NT2/D1 (cell line): ENCODE measurements around the gene SRGN.
"Not testable (repeated sequence)": the region's sequence is repeated elsewhere in the genome, so short reads cannot be mapped to it uniquely, and the experiment has no call there.

ENCODE experiments used
- DNase-seq: peaks from one replicate; pipeline ENCODE4 v3.0.0-alpha.2; 2011; ENCODE audit warnings: low read depth, low spot score
- H3K27me3 ChIP-seq: 2 replicates; pipeline ENCODE4 v1.6.0; 2011; ENCODE audit warnings: mild to moderate bottlenecking; ENCODE audit not compliant: insufficient read length, insufficient read depth
- H3K36me3 ChIP-seq: 2 replicates; pipeline ENCODE4 v1.6.1; 2011; ENCODE audit warnings: mild to moderate bottlenecking, low read length, mixed read lengths; ENCODE audit not compliant: insufficient read depth, insufficient read length
- H3K4me1 ChIP-seq: 2 replicates; pipeline ENCODE4 v1.5.1; 2011; ENCODE audit not compliant: insufficient read depth, insufficient read length
- H3K4me3 ChIP-seq: 2 replicates; pipeline ENCODE4 v1.5.1; 2011; ENCODE audit warnings: low read depth; ENCODE audit not compliant: insufficient read length
- H3K9ac ChIP-seq: 2 replicates; pipeline ENCODE4 v1.6.0; 2011; ENCODE audit warnings: low read depth; ENCODE audit not compliant: insufficient read length
- H3K9me3 ChIP-seq: 2 replicates; pipeline ENCODE4 v1.5.1; 2011; ENCODE audit warnings: mild to moderate bottlenecking, low read length; ENCODE audit not compliant: insufficient read depth
- SUZ12 ChIP-seq: IDR thresholded peaks from 2 replicates; pipeline ENCODE4 v1.6.1; 2011; ENCODE audit not compliant: insufficient read length, insufficient read depth; ENCODE audit errors: extremely low read depth
- YY1 ChIP-seq: IDR thresholded peaks from 2 replicates; pipeline ENCODE4 v1.6.1; 2011; ENCODE audit not compliant: insufficient read length, insufficient read depth
- ZNF274 ChIP-seq: IDR thresholded peaks from 2 replicates; pipeline ENCODE4 v1.6.1; 2011; ENCODE audit warnings: mild to moderate bottlenecking, low read depth, low read length

The SRGN gene

DNA sequence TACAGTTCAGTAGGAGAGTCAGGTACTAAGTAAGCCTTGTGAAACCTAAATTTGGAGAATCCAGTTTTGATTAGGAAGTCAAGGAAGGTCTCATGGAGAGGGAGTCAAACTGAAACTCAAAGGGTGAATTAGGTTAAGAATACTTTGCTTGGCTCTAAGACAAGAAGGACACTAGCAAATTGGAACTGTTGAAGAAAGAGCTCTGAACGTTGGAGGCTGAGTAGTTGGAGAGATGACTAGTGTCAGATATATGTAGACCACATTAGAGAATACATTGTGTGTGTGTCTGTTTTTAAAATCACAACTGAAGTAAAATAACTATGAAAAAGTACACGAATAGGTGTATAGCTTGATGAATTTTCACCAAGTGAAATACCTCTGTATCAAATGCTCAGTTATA, 42.3 kb downstream of the SRGN start:
- no peak for TF ChIP-seq ZNF274
- no peak for TF ChIP-seq SUZ12
- no peak for TF ChIP-seq YY1
- H3K9me3 ChIP-seq = no peaks in the 10 kb centered on the region
- no peak for DNase-seq
- no peak overlapping the region for H3K9ac ChIP-seq
- H3K27me3 ChIP-seq = no peaks in the 10 kb centered on the region
- no peak overlapping the region for H3K4me3 ChIP-seq
- peaks cover 11% of the 10 kb centered on the region for H3K36me3 ChIP-seq
- H3K4me1 ChIP-seq = no peaks in the 10 kb centered on the region

DNA sequence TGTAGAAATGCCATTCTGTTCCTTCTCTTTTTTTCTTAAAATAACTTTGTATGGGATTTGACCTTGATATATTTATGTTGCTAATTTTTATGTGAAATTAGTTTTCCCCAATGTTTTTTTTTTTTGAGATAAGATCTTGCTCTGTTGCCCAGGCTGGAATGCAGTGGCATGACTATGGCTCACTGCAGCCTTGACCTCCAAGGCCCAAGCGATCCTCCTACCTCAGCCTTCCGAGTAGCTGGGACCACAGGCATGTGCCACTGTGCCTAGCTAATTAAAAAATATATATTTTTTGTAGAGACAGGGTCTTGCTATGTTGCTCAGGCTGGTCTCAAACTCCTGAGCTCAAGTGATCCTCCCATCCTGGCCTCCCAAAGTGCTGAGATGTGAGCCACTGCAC, 52.1 kb downstream of the SRGN start:
- no peak for DNase-seq
- Histone ChIP-seq H3K36me3 (peaks cover 10% of the 10 kb centered on the region), H3K27me3 (no peaks in the 10 kb centered on the region), H3K4me3 (no peak overlapping the region), H3K9ac (no peak overlapping the region), H3K4me1 (no peaks in the 10 kb centered on the region), H3K9me3 (no peaks in the 10 kb centered on the region)
- no peak for TF ChIP-seq SUZ12
- no peak for TF ChIP-seq ZNF274
- TF ChIP-seq YY1 = no peak

DNA sequence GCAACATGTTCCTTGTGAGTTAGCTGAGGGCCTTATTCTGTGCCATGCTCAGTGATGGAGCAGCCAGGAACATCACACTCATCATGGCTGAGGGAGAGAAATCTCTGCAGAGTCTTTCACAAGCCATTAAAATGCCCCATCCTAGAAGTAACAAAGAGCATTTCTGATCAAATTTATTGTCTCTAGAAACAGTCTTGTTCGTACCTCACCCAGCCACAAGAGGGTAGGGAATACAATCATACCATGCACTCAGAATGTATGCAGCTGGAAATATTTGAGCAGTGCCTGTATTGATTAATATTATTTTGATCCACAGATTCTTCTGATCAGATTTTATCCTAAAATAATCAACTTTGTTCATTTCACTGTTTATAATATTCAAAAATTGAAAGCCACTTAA, 53.4 kb downstream of the SRGN start:
- Histone ChIP-seq H3K4me1 (no peaks in the 10 kb centered on the region), H3K36me3 (peaks cover 10% of the 10 kb centered on the region), H3K9ac (no peak overlapping the region), H3K4me3 (no peak overlapping the region), H3K27me3 (no peaks in the 10 kb centered on the region), H3K9me3 (no peaks in the 10 kb centered on the region)
- no peak for TF ChIP-seq YY1
- no peak for DNase-seq

DNA sequence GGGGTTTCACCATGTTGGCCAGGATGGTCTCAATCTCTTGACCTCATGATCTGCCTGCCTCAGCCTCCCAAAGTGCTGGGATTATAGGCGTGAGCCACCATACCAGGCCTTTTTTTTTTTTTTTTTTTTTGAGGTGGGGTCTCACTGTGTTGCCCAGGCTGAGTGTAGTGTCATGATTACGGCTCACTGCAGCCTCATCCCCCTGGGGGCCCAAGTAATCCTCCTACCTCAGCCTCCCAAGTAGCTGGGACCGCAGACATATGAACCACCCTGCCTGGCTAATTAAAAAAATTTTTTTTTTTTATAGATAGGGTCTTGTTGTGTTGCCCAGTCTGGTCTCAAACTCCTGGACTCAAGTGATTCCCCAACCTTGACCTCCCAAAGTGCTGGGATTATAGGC, 54.2 kb downstream of the SRGN start:
- not testable (repeated sequence) for H3K9ac ChIP-seq, H3K36me3 ChIP-seq, H3K9me3 ChIP-seq

DNA sequence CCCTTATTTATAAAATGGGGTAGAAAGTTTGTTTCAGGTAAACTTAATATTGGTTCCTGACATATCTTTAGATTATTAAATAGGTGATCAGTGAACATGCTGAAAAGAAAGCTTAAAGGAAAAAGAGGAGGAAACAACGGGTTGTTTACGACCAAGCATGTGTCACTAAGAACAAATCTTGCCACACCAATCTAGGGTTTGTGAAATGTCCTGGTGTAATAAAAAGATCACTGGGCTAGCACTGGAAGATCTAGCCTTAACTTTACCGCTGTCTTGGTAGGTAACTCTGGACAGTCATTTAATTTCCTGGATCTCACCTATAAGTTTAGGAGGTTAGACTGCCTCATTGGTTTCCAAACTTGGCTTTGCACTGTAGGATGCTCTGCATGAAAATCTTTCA, 55.1 kb downstream of the SRGN start:
- no peaks in the 10 kb centered on the region for H3K4me1 ChIP-seq
- DNase-seq = no peak
- no peaks in the 10 kb centered on the region for H3K9me3 ChIP-seq
- no peak for TF ChIP-seq SUZ12
- no peak for TF ChIP-seq YY1
- no peak for TF ChIP-seq ZNF274
- H3K4me3 ChIP-seq = no peak overlapping the region
- no peaks in the 10 kb centered on the region for H3K27me3 ChIP-seq
- H3K36me3 ChIP-seq = peaks cover 4% of the 10 kb centered on the region
- H3K9ac ChIP-seq = no peak overlapping the region

More for the DNA sequence above, 54.2 kb downstream of the SRGN start:
- H3K4me3 ChIP-seq, DNase-seq, H3K4me1 ChIP-seq, H3K27me3 ChIP-seq: not testable (repeated sequence)

DNA sequence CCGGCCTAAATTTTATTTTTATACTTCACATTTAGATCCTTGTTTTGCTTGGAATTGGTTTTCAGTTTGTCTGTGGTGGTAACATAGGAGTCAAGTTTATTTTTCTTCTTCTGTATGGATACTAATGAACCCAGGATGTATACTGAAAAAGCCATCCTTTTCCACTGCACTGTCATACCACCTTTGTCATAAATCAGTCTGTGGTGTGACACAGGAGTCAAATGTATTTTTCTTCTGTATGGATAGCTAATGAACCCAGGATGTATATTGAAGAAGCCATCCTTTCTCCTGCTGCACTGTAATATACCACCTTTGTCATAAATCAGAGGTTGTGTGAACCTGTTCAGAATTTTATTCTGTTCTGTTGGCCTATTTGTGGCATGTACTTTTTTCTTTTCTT, 57.4 kb downstream of the SRGN start:
- TF ChIP-seq ZNF274 (no peak), SUZ12 (no peak), YY1 (no peak)
- Histone ChIP-seq H3K9ac (no peak overlapping the region), H3K9me3 (no peaks in the 10 kb centered on the region), H3K4me3 (no peak overlapping the region), H3K27me3 (no peaks in the 10 kb centered on the region), H3K4me1 (no peaks in the 10 kb centered on the region), H3K36me3 (peaks cover 4% of the 10 kb centered on the region)
- no peak for DNase-seq

DNA sequence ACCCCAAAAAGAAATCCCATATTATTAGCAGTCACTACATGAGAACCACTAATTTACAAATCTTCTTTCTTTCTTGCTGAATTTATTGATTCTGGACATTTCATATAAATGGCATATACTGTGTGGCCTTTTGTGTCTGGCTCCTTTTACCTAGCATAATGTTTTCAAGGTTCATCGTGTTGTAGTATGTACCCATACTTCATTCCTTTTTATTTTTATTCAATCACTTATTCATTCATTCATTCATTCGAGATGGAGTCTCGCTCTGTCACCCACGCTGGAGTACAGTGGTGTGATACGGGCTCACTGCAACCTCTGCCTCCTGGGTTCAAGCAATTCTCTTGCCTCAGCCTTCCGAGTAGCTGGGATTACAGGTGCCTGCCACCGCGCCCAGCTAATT, 58.0 kb downstream of the SRGN start:
- TF ChIP-seq SUZ12 (no peak), YY1 (no peak), ZNF274 (no peak)
- no peaks in the 10 kb centered on the region for H3K9me3 ChIP-seq
- H3K4me3 ChIP-seq = no peak overlapping the region
- no peaks in the 10 kb centered on the region for H3K4me1 ChIP-seq
- DNase-seq = no peak
- no peaks in the 10 kb centered on the region for H3K27me3 ChIP-seq
- H3K9ac ChIP-seq = no peak overlapping the region
- H3K36me3 ChIP-seq = peaks cover 4% of the 10 kb centered on the region

DNA sequence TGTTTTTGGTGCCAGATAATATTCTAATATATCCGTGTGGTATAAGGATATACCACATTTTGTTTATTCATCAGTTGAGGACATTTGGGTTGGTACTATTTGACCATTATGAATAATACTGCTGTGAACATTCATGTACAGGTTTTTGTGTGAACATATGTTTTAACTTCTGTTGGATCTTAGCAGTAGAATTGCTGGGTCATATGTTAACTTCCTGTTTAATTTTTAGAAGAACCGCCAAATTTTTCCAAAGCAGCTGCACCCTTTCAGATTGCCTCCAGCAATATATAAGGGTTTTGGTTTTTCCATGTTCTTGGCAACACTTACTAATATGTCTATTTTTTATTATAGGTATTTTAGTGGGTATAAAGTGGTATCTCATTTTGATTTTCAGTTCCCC, 58.9 kb downstream of the SRGN start:
- TF ChIP-seq SUZ12 (no peak), ZNF274 (no peak), YY1 (no peak)
- H3K4me3 ChIP-seq = no peak overlapping the region
- no peaks in the 10 kb centered on the region for H3K27me3 ChIP-seq
- no peak for DNase-seq
- no peaks in the 10 kb centered on the region for H3K4me1 ChIP-seq
- H3K9me3 ChIP-seq = no peaks in the 10 kb centered on the region
- no peak overlapping the region for H3K9ac ChIP-seq
- peaks cover 4% of the 10 kb centered on the region for H3K36me3 ChIP-seq

DNA sequence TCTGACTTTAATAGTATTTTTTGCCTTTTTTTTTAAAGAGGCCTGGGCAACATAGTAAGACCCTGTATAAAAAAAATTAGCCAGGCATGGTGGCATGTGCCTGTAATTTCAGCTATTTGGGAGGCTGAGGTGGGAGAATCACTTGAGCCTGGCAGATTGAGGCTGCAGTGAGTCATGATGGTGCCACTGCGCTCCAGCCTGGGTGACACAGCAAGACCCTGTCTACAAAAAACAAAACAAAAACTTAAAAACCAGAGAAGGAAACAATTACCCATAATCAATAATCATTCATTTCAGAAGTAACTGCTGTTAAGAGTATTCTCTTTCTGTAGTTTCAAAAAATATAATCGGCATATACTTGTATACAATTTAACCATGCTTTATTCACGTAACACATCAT, 64.1 kb downstream of the SRGN start:
- H3K27me3 ChIP-seq = no peaks in the 10 kb centered on the region
- H3K9me3 ChIP-seq = no peaks in the 10 kb centered on the region
- no peak for TF ChIP-seq ZNF274
- no peak for TF ChIP-seq YY1
- TF ChIP-seq SUZ12 = no peak
- DNase-seq = no peak
- no peak overlapping the region for H3K4me3 ChIP-seq
- H3K36me3 ChIP-seq = peaks cover 4% of the 10 kb centered on the region
- no peak overlapping the region for H3K9ac ChIP-seq
- H3K4me1 ChIP-seq = no peaks in the 10 kb centered on the region
